Endothelial cell of umbilical vein (primary cell): Measurements from ENCODE around the gene M1AP. TPM values are rescaled to one million over a fixed set of nuclear protein-coding genes. Genes with fewer than 3 reads are reported as not detected.

Source experiments
- BruUV-seq: library from RNA; stranded (reverse); fragments of 400-500 nt; replicated peaks from 2 replicates; lab custom pipeline; 2021; lab: Mats Ljungman, UMichigan
- CTCF ChIA-PET: fragments of 300-600, 350-600 bp; sonication (Branson Sonifier 250); formaldehyde crosslinking; loops from one replicate; lab custom pipeline; 2021; ENCODE audit warnings: antibody characterized with exemption, inconsistent platforms; lab: Charles Lee
- POLR2A ChIA-PET: fragments of 300-600, 350-600 bp; sonication (Branson Sonifier 250); formaldehyde crosslinking; loops from one replicate; lab custom pipeline; 2021; ENCODE audit warnings: antibody characterized with exemption, inconsistent platforms; lab: Charles Lee
- DNase-seq: peaks from one replicate; pipeline ENCODE4 v3.0.0-alpha.2; 2011; ENCODE audit warnings: low read depth, low spot score
- FAIRE-seq: peaks from 2 replicates; lab custom pipeline; 2011; peaks lifted over from hg19 to GRCh38; lab: Jason Lieb, UNC
- H2AFZ ChIP-seq: 2 replicates; pipeline ENCODE4 v1.6.0; 2012; ENCODE audit warnings: low read depth, low read length, control low read depth, inconsistent platforms
- H3K27ac ChIP-seq: 2 replicates; pipeline ENCODE4 v1.5.1; 2011; ENCODE audit warnings: low read depth, mild to moderate bottlenecking, control low read depth, low read length, moderate library complexity; ENCODE audit not compliant: insufficient read depth
- H3K27me3 ChIP-seq, 2 experiments: 2 replicates each; pipeline versions ENCODE4 v1.6.0 to v1.6.1; 2011; ENCODE audit warnings: low read length in 2 of 2, mixed read lengths in 1 of 2; ENCODE audit not compliant: control insufficient read depth in 2 of 2, insufficient read depth in 2 of 2
- H3K36me3 ChIP-seq, 2 experiments: 2 replicates in 1 of 2; 3 replicates in 1 of 2; pipeline ENCODE4 v1.5.1; 2011; ENCODE audit warnings: low read length in 2 of 2, mild to moderate bottlenecking in 1 of 2, moderate library complexity in 1 of 2; ENCODE audit not compliant: control insufficient read depth in 2 of 2, insufficient read depth in 2 of 2; ENCODE audit errors: extremely low read depth in 1 of 2
- H3K4me1 ChIP-seq: 3 replicates; pipeline ENCODE4 v1.5.1; 2011; ENCODE audit warnings: mild to moderate bottlenecking, low read length; ENCODE audit not compliant: control insufficient read depth, insufficient read depth; ENCODE audit errors: extremely low read depth
- H3K4me2 ChIP-seq: 2 replicates; pipeline ENCODE4 v1.6.1; 2011; ENCODE audit warnings: low read length, control low read depth, mixed read lengths; ENCODE audit not compliant: insufficient read depth
- H3K4me3 ChIP-seq, 3 experiments: fragments of 200-600 bp in 1 of 3; sonication (generic), shearing (Covaris generic) in 1 of 3; replicated peaks in 1 of 3; 2 replicates each; pipeline ENCODE4 v1.5.1; 2011 to 2016; ENCODE audit warnings: control low read depth in 3 of 3, low read length in 3 of 3, mild to moderate bottlenecking in 2 of 3, inconsistent platforms in 1 of 3, low read depth in 1 of 3, moderate library complexity in 1 of 3; ENCODE audit not compliant: insufficient read depth in 1 of 3
- H3K79me2 ChIP-seq: 2 replicates; pipeline ENCODE4 v1.6.0; 2012; ENCODE audit warnings: low read length, inconsistent platforms; ENCODE audit not compliant: control insufficient read depth, insufficient read depth
- H3K9ac ChIP-seq: replicated peaks from 2 replicates; pipeline ENCODE3; 2011; ENCODE audit warnings: low read length, control low read depth; ENCODE audit not compliant: insufficient read depth; ENCODE audit errors: extremely low read depth
- H3K9me1 ChIP-seq: replicated peaks from 3 replicates; pipeline ENCODE4 v1.6.0; 2011; ENCODE audit warnings: mild to moderate bottlenecking, low read length; ENCODE audit not compliant: control insufficient read depth, insufficient read depth; ENCODE audit errors: extremely low read depth
- H3K9me3 ChIP-seq: replicated peaks from 2 replicates; pipeline ENCODE4 v1.5.1; 2012; ENCODE audit warnings: low read length, inconsistent platforms; ENCODE audit not compliant: control insufficient read depth, insufficient read depth
- H4K20me1 ChIP-seq: replicated peaks from 2 replicates; pipeline ENCODE3; 2011; ENCODE audit warnings: mild to moderate bottlenecking, low read length; ENCODE audit not compliant: control insufficient read depth, insufficient read depth; ENCODE audit errors: extremely low read depth
- EZH2 ChIP-seq: IDR thresholded peaks from 2 replicates; pipeline ENCODE4 v1.6.1; 2012; ENCODE audit warnings: borderline replicate concordance, low read depth, mild to moderate bottlenecking, moderate library complexity, low read length, inconsistent platforms; ENCODE audit not compliant: severe bottlenecking
- FOS ChIP-seq: IDR thresholded peaks from 2 replicates; pipeline ENCODE4 v1.6.1; 2011; ENCODE audit warnings: mild to moderate bottlenecking, low read length, moderate library complexity, borderline replicate concordance; ENCODE audit not compliant: insufficient read depth
- GATA2 ChIP-seq: IDR thresholded peaks from 2 replicates; pipeline ENCODE4 v1.7.0; 2011; ENCODE audit warnings: low read depth, mild to moderate bottlenecking, moderate library complexity, mixed read lengths, low read length; ENCODE audit not compliant: insufficient read length, insufficient read depth
- JUN ChIP-seq: IDR thresholded peaks from 2 replicates; pipeline ENCODE4 v1.6.1; 2011; ENCODE audit warnings: borderline replicate concordance, low read depth; ENCODE audit not compliant: insufficient read length, insufficient read depth
- MAX ChIP-seq: IDR thresholded peaks from 2 replicates; pipeline ENCODE4 v1.6.1; 2011; ENCODE audit not compliant: insufficient read depth, insufficient read length
- MYC ChIP-seq: IDR thresholded peaks from one replicate; pipeline ENCODE4 v1.6.1; 2011; ENCODE audit warnings: mild to moderate bottlenecking, low read depth, low read length
- POLR2A ChIP-seq: IDR thresholded peaks from 2 replicates; pipeline ENCODE4 v1.6.1; 2012; ENCODE audit warnings: low read depth, mild to moderate bottlenecking, control low read depth, low read length
- POLR2AphosphoS5 ChIP-seq: IDR thresholded peaks from 2 replicates; pipeline ENCODE4 v1.6.1; 2012; ENCODE audit warnings: low read depth, mild to moderate bottlenecking, control low read depth, low read length, moderate library complexity; ENCODE audit not compliant: insufficient read depth
- dilution Hi-C: fragments of 300-500 bp; cut with MboI; formaldehyde crosslinking; loops from one replicate; pipeline ENCODE4 v1.15.0; 2019; ENCODE audit warnings: low sequenced_read_pairs; ENCODE audit not compliant: extremely low pct_ligation_motif_present
- intact Hi-C: fragments of 100-400 bp; cut with micrococcal nuclease; formaldehyde crosslinking; loops from one replicate; pipeline ENCODE4 v1.10.0; 2022
- polyA plus RNA-seq, 4 experiments: library from polyadenylated mRNA; depleted of rRNA in 3 of 4; stranded (reverse) in 3 of 4; unstranded in 1 of 4; fragments of >200 nt; gene quantifications; 2 replicates each; pipeline versions ENCODE4 v1.2.1 to v1.2.3, GENCODE V29; 2011 to 2012; ENCODE audit warnings: missing spikeins in 1 of 4
- total RNA-seq: library from RNA; stranded (reverse); gene quantifications from 2 replicates; pipeline ENCODE4 v1.2.3, GENCODE V29; 2021
- TF ChIP-seq, protein P1 (sequence below), 2 donors: IDR thresholded peaks; 1 replicate in 1 of 2; 2 replicates in 1 of 2; pipeline ENCODE4 v1.5.1; 2011; ENCODE audit warnings: low read length in 2 of 2, mild to moderate bottlenecking in 2 of 2, moderate library complexity in 2 of 2, control low read depth in 1 of 2, inconsistent platforms in 1 of 2, low read depth in 1 of 2; ENCODE audit not compliant: insufficient read depth in 1 of 2; ENCODE audit errors: extremely low read depth in 1 of 2

M1AP gene
- total and polyA plus RNA-seq, 2 donors (not counting 3 experiments of a cell fraction or from before 2014, with no cell fraction given), result 0.04 TPM; not detected in 1

GRCh38 chr2:74560591-74560990 lies 87.5 kb downstream of the M1AP start:
- Histone ChIP-seq H3K9me1 (no peaks in the 10 kb centered on the region), H3K4me1 (peaks cover 5% of the 10 kb centered on the region), H3K4me2 (no peak overlapping the region), H3K79me2 (no peaks in the 10 kb centered on the region), H4K20me1 (no peaks in the 10 kb centered on the region), H3K9ac (no peak overlapping the region), H3K27me3 (peaks cover 0 to 8% of the 10 kb centered on the region in 2 experiments), H3K27ac (no peak overlapping the region), H3K9me3 (no peaks in the 10 kb centered on the region), H3K36me3 (peaks cover 0 to 4% of the 10 kb centered on the region in 2 experiments), H3K4me3 (no peak overlapping the region), H2AFZ (no peak overlapping the region)
- FAIRE-seq (no peak), DNase-seq (no peak)
- POLR2A ChIA-PET, result no interaction called here
- intact Hi-C loops, result no loop called here
- TF ChIP-seq GATA2 (no peak), POLR2AphosphoS5 (no peak), JUN (no peak), EZH2 (no peak), MAX (no peak), FOS (no peak), POLR2A (no peak), MYC (no peak)
- TF ChIP-seq, protein P1, sequence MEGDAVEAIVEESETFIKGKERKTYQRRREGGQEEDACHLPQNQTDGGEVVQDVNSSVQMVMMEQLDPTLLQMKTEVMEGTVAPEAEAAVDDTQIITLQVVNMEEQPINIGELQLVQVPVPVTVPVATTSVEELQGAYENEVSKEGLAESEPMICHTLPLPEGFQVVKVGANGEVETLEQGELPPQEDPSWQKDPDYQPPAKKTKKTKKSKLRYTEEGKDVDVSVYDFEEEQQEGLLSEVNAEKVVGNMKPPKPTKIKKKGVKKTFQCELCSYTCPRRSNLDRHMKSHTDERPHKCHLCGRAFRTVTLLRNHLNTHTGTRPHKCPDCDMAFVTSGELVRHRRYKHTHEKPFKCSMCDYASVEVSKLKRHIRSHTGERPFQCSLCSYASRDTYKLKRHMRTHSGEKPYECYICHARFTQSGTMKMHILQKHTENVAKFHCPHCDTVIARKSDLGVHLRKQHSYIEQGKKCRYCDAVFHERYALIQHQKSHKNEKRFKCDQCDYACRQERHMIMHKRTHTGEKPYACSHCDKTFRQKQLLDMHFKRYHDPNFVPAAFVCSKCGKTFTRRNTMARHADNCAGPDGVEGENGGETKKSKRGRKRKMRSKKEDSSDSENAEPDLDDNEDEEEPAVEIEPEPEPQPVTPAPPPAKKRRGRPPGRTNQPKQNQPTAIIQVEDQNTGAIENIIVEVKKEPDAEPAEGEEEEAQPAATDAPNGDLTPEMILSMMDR (IDR thresholded peaks at IDR 0.05; ENCODE audit: extremely low read depth in 1 of 2, insufficient read depth in 1 of 2, low read depth in 1 of 2, low read length in 2 of 2), result no peak
- dilution Hi-C loops, result no loop called here
- CTCF ChIA-PET, result interaction anchor here (0.6 to 2.1 kb wide), 3 partner anchors 27 to 619 kb away, joined by 3 to 6 read pairs (median 3); partner anchors contain the start of genes CCDC142 and TTC31
- no TSS peak for BruUV-seq
